NCI-H2196 (cell line): ENCODE measurements around the gene PSMB9.

Experiments
- DNase-seq: peaks from one replicate; lab custom pipeline; 2025; ENCODE audit not compliant: unreplicated experiment; lab: John Stamatoyannopoulos, UW

The PSMB9 gene

GRCh38 chr6:32903952-32904351 lies 50.0 kb downstream of the PSMB9 start:
- no peak for DNase-seq

- no peak for DNase-seq
Measured at GRCh38 chr6:32905078-32905477, 51.1 kb downstream of the PSMB9 start.

DNA sequence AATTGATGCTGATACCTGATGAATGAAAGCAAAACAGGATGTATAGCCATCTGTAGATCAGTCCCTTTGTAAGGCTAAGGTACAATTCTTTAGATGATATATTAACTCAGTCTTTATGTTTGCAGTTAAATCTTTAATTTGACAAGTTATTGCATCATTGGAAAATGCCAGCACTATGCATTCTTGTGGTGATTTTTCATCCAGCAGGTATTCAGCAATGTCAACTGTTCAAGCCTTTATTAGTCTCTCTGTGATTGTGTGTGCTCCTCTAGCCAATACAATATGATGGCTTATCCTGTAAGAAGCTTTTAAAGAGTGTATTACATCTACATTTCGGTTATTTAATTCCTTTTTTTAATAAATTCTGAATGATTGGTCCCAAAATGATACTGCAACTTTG lies 52.5 kb downstream of the PSMB9 start:
- DNase-seq: no peak

GRCh38 chr6:32908897-32909296 lies 54.9 kb downstream of the PSMB9 start:
- DNase-seq: no peak
